Neural progenitor cell (in vitro differentiated cells): ENCODE data around the gene RIMS1. TPM values are rescaled to one million over a fixed set of nuclear protein-coding genes. Genes with fewer than 3 reads are reported as not detected.

Source experiments
- DNase-seq: peaks from one replicate; pipeline ENCODE4 v3.0.0-alpha.2; 2016; ENCODE audit warnings: low spot score
- H2AFZ ChIP-seq: fragments of 200-600 bp; sonication (generic); replicated peaks from 2 replicates; pipeline ENCODE4 v1.6.1; 2016; ENCODE audit warnings: antibody characterized with exemption
- H3F3A ChIP-seq: fragments of 200-600 bp; sonication (generic); 2 replicates; pipeline ENCODE4 v1.6.1; 2016; ENCODE audit warnings: antibody characterized with exemption, low read depth
- H3K27ac ChIP-seq: fragments of 200-600 bp; sonication (generic); 2 replicates; pipeline ENCODE4 v1.5.1; 2016; ENCODE audit warnings: mild to moderate bottlenecking
- H3K27me3 ChIP-seq: fragments of 200-600 bp; sonication (generic); 2 replicates; pipeline ENCODE4 v1.6.1; 2016; ENCODE audit warnings: mild to moderate bottlenecking, moderate library complexity
- H3K36me3 ChIP-seq: fragments of 200-600 bp; sonication (generic); 2 replicates; pipeline ENCODE4 v1.5.1; 2016
- H3K4me1 ChIP-seq: fragments of 200-600 bp; sonication (generic); 2 replicates; pipeline ENCODE4 v1.6.1; 2016; ENCODE audit warnings: mixed run types
- H3K4me2 ChIP-seq: fragments of 200-600 bp; sonication (generic); 2 replicates; pipeline ENCODE4 v1.6.1; 2016
- H3K4me3 ChIP-seq: fragments of 200-600 bp; sonication (generic); 2 replicates; pipeline ENCODE4 v1.5.1; 2016
- H3K79me2 ChIP-seq: fragments of 200-600 bp; sonication (generic); 2 replicates; pipeline ENCODE4 v1.6.1; 2016; ENCODE audit warnings: low read depth
- H3K9ac ChIP-seq: fragments of 200-600 bp; sonication (generic); 2 replicates; pipeline ENCODE4 v1.6.1; 2016
- H3K9me3 ChIP-seq: fragments of 200-600 bp; sonication (generic); 2 replicates; pipeline ENCODE4 v1.5.1; 2016; ENCODE audit warnings: low read depth
- H4K20me1 ChIP-seq: fragments of 200-600 bp; sonication (generic); 2 replicates; pipeline ENCODE4 v1.6.1; 2016; ENCODE audit warnings: low read depth
- H3K27ac Mint-ChIP-seq: 3 replicates; pipeline ENCODE4 v1.8.0; 2021; ENCODE audit warnings: mixed read lengths
- H3K27me3 Mint-ChIP-seq: 2 replicates; pipeline ENCODE4 v1.8.0; 2022; ENCODE audit warnings: low read depth, mild to moderate bottlenecking, inconsistent platforms, moderate library complexity, mixed read lengths; ENCODE audit not compliant: insufficient read depth
- H3K36me3 Mint-ChIP-seq: 3 replicates; pipeline ENCODE4 v1.8.0; 2021; ENCODE audit warnings: mixed read lengths
- H3K4me1 Mint-ChIP-seq: 3 replicates; pipeline ENCODE4 v1.8.0; 2021; ENCODE audit warnings: mixed read lengths
- H3K4me3 Mint-ChIP-seq: 3 replicates; pipeline ENCODE4 v1.8.0; 2021; ENCODE audit warnings: mild to moderate bottlenecking, moderate library complexity, mixed read lengths
- H3K9me3 Mint-ChIP-seq: 3 replicates; pipeline ENCODE4 v1.8.0; 2020; ENCODE audit warnings: mixed read lengths
- CTCF ChIP-seq: fragments of 200-600 bp; sonication (generic); IDR thresholded peaks from 2 replicates; pipeline ENCODE4 v1.5.1; 2017; ENCODE audit warnings: antibody characterized with exemption, mild to moderate bottlenecking
- EZH2 ChIP-seq: fragments of 200-600 bp; sonication (generic); IDR thresholded peaks from 2 replicates; pipeline ENCODE4 v1.6.1; 2017; ENCODE audit warnings: antibody characterized with exemption, mild to moderate bottlenecking, moderate library complexity
- EZH2phosphoT487 ChIP-seq: fragments of 200-600 bp; sonication (generic); IDR thresholded peaks from 2 replicates; pipeline ENCODE4 v1.6.1; 2017; ENCODE audit warnings: antibody characterized with exemption
- total RNA-seq: library from RNA; depleted of rRNA; stranded (reverse); fragments of >200 nt; gene quantifications from 2 replicates; pipeline ENCODE4 v1.2.3, GENCODE V29; 2015; ENCODE audit warnings: low replicate concordance

The RIMS1 gene
- total RNA-seq, 1 donor from 2014 or later: 2.5 TPM

GRCh38 chr6:72217626-72218025, 331.3 kb downstream of the RIMS1 start:
- H3K9me3 Mint-ChIP-seq: no peaks in the 10 kb centered on the region
- H3K36me3 Mint-ChIP-seq: no peaks in the 10 kb centered on the region
- no peak for DNase-seq

GRCh38 chr6:72218125-72218524, 331.8 kb downstream of the RIMS1 start:
- H3F3A ChIP-seq: no peaks in the 10 kb centered on the region

More at GRCh38 chr6:72217626-72218025, 331.3 kb downstream of the RIMS1 start:
- Histone ChIP-seq H3K9me3 (no peaks in the 10 kb centered on the region), H3K79me2 (no peaks in the 10 kb centered on the region), H2AFZ (peak overlapping the region; percentile 38), H3K27ac (no peak overlapping the region), H3F3A (no peaks in the 10 kb centered on the region), H4K20me1 (no peaks in the 10 kb centered on the region), H3K9ac (no peak overlapping the region), H3K4me2 (no peak overlapping the region), H3K36me3 (no peaks in the 10 kb centered on the region), H3K4me1 (no peaks in the 10 kb centered on the region), H3K27me3 (no peaks in the 10 kb centered on the region), H3K4me3 (no peak overlapping the region)
- no peak overlapping the region for H3K4me3 Mint-ChIP-seq
- H3K27me3 Mint-ChIP-seq: no peaks in the 10 kb centered on the region
- no peaks in the 10 kb centered on the region for H3K4me1 Mint-ChIP-seq
- TF ChIP-seq EZH2phosphoT487 (no peak), EZH2 (no peak), CTCF (no peak)
- no peak overlapping the region for H3K27ac Mint-ChIP-seq

GRCh38 chr6:72219536-72219935, 333.2 kb downstream of the RIMS1 start:
- Mint-ChIP-seq H3K9me3 (no peaks in the 10 kb centered on the region), H3K4me1 (no peaks in the 10 kb centered on the region), H3K4me3 (no peak overlapping the region), H3K27me3 (no peaks in the 10 kb centered on the region), H3K27ac (no peak overlapping the region), H3K36me3 (no peaks in the 10 kb centered on the region)
- Histone ChIP-seq H3K4me3 (no peak overlapping the region), H3K4me1 (no peaks in the 10 kb centered on the region), H4K20me1 (no peaks in the 10 kb centered on the region), H3F3A (no peaks in the 10 kb centered on the region), H3K9ac (no peak overlapping the region), H3K79me2 (no peaks in the 10 kb centered on the region), H3K36me3 (no peaks in the 10 kb centered on the region), H2AFZ (no peak overlapping the region), H3K27me3 (no peaks in the 10 kb centered on the region), H3K27ac (no peak overlapping the region), H3K9me3 (no peaks in the 10 kb centered on the region), H3K4me2 (no peak overlapping the region)
- no peak for DNase-seq
- TF ChIP-seq EZH2 (no peak), CTCF (no peak), EZH2phosphoT487 (no peak)

More at GRCh38 chr6:72218125-72218524, 331.8 kb downstream of the RIMS1 start:
- no peaks in the 10 kb centered on the region for H3K4me1 ChIP-seq
- no peak overlapping the region for H3K27ac ChIP-seq
- DNase-seq: peak; percentile 81
- no peak overlapping the region for H3K4me3 Mint-ChIP-seq
- TF ChIP-seq EZH2phosphoT487: no peak
- peak; percentile 66 for TF ChIP-seq CTCF
- no peak for TF ChIP-seq EZH2
- H3K27me3 ChIP-seq: no peaks in the 10 kb centered on the region
- H3K27me3 Mint-ChIP-seq: no peaks in the 10 kb centered on the region
- H3K36me3 Mint-ChIP-seq: no peaks in the 10 kb centered on the region
- H2AFZ ChIP-seq: peak overlapping the region; percentile 38
- no peak overlapping the region for H3K27ac Mint-ChIP-seq
- no peak overlapping the region for H3K9ac ChIP-seq
- H3K4me3 ChIP-seq: no peak overlapping the region
- H3K36me3 ChIP-seq: no peaks in the 10 kb centered on the region
- H3K9me3 Mint-ChIP-seq: no peaks in the 10 kb centered on the region
- no peaks in the 10 kb centered on the region for H4K20me1 ChIP-seq
- H3K4me2 ChIP-seq: no peak overlapping the region
- H3K79me2 ChIP-seq: no peaks in the 10 kb centered on the region
- H3K4me1 Mint-ChIP-seq: no peaks in the 10 kb centered on the region
- H3K9me3 ChIP-seq: no peaks in the 10 kb centered on the region
